ENCODE results near the gene RDH5.

RDH5 gene

DNA sequence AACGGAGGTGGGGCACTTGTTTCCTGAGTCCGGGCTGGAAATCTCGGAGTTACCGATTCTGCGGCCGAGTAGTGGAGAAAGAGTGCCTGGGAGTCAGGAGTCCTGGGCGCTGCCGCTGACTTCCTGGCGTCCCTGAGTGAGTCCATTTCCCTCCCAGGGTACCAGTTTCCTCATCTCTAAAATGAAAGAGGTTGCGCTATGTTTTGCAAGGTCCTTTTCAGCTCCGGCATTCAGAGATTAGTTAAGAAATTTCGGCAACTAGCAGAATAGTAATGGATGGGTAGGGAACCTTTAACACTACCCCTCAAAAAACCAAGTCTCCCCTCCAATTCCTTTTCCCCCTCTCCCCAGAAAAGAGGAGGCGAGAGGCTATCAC, 3.6 kb upstream of the RDH5 start:
- no peak for DNase-seq (ENCODE audit: extremely low spot score)
- CTCF ChIA-PET: interaction anchor here (1.6 to 3.7 kb wide), 3 partner anchors 8 to 21 kb away, joined by 6 to 17 read pairs (median 10); no protein-coding TSS in a partner anchor
- POLR2A ChIA-PET: interaction anchor here (0.9 to 5.4 kb wide), 6 partner anchors 8 to 35 kb away, joined by 3 to 30 read pairs (median 6); partner anchors contain the start of gene CD63
- no peak for TF ChIP-seq FOXA1 (IDR thresholded peaks at IDR 0.05)
- TF ChIP-seq ELF4 (IDR thresholded peaks at IDR 0.05): no peak
- TF ChIP-seq ZNF384 (IDR thresholded peaks at IDR 0.05): no peak
- TF ChIP-seq FOXK2 (IDR thresholded peaks at IDR 0.05): no peak
- TF ChIP-seq, protein P1, sequence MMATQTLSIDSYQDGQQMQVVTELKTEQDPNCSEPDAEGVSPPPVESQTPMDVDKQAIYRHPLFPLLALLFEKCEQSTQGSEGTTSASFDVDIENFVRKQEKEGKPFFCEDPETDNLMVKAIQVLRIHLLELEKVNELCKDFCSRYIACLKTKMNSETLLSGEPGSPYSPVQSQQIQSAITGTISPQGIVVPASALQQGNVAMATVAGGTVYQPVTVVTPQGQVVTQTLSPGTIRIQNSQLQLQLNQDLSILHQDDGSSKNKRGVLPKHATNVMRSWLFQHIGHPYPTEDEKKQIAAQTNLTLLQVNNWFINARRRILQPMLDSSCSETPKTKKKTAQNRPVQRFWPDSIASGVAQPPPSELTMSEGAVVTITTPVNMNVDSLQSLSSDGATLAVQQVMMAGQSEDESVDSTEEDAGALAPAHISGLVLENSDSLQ (IDR thresholded peaks at IDR 0.05): no peak
- TF ChIP-seq CTBP1 (IDR thresholded peaks at IDR 0.05; ENCODE audit: borderline replicate concordance): no peak
- TF ChIP-seq ARNT (IDR thresholded peaks at IDR 0.05): no peak
- TF ChIP-seq L3MBTL2 (conservative IDR thresholded peaks at IDR 0.05): no peak
- no peak for TF ChIP-seq NFRKB (IDR thresholded peaks at IDR 0.05)
- TF ChIP-seq BHLHE40 (IDR thresholded peaks at IDR 0.05; ENCODE audit: borderline replicate concordance): no peak
- no peak for TF ChIP-seq SP1 (IDR thresholded peaks at IDR 0.05)
- TF ChIP-seq SUZ12 (IDR thresholded peaks at IDR 0.05): no peak
- no peak for TF ChIP-seq HDGF (IDR thresholded peaks at IDR 0.05; ENCODE audit: borderline replicate concordance)
- TF ChIP-seq FOXM1 (IDR thresholded peaks at IDR 0.05; ENCODE audit: borderline replicate concordance): no peak

DNA sequence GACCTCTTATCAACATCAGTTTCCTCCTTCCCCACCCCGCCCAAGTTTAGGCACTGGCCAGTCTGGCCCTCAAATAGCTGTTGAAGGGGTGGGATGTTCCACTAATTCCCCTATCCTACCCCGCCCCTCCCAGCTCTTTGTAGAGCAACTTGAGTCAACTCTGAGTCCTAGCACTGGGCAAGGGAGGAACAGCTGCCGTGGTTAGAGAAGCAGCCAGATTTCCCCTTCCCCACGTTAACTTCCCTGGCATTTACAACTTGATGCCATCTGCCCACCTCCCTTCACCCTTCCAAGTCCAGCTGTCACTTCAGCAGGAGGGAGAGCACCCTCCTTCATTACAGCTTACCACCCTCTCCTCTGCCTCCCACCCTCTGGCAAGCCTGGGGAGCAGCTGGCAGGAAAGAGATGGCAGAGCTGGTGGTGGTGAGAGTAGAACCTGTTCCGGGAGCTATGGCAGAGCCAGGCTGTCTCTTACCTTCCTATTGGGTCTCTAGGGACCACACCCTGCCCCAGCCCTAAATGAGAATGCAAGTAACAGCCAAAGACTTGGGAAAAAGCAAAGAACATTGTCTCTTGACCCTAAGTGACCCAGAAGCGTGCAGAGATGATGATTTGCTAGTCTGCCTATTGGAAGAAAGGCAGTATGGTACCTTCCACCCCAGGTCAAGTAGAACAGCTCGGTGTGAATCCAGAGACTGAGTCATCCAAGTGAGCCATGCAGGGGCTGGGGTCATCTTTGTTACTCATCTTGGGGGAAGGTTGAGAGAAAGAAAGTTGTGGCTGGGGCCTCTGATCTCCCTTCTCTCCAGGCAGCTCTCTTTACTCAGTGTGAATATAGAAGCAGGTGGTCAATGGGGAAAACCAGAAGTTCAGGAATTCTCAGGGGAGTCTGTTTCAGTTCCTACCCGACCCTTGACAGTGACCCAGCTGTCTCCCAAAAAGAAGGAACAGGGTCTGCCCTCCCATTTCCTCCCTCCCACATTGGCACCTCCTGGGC, 2.9 kb upstream of the RDH5 start:
- CTCF ChIA-PET: interaction anchor here (1.2 to 3.7 kb wide), 3 partner anchors 8 to 20 kb away, joined by 3 to 17 read pairs (median 10); no protein-coding TSS in a partner anchor
- TF ChIP-seq SP1 (IDR thresholded peaks at IDR 0.05) (no peak), TARDBP (IDR thresholded peaks at IDR 0.05) (no peak), L3MBTL2 (conservative IDR thresholded peaks at IDR 0.05) (no peak), BHLHE40 (IDR thresholded peaks at IDR 0.05; ENCODE audit: borderline replicate concordance) (no peak), HDGF (IDR thresholded peaks at IDR 0.05; ENCODE audit: borderline replicate concordance) (no peak), SUZ12 (IDR thresholded peaks at IDR 0.05) (no peak), CTBP1 (IDR thresholded peaks at IDR 0.05; ENCODE audit: borderline replicate concordance) (no peak), FOXK2 (IDR thresholded peaks at IDR 0.05) (no peak), LEF1 (IDR thresholded peaks at IDR 0.05; ENCODE audit: borderline replicate concordance) (no peak), ELF4 (IDR thresholded peaks at IDR 0.05) (no peak), FOXA1 (IDR thresholded peaks at IDR 0.05) (no peak), FOXM1 (IDR thresholded peaks at IDR 0.05; ENCODE audit: borderline replicate concordance) (no peak), ZNF384 (IDR thresholded peaks at IDR 0.05) (no peak), NFRKB (IDR thresholded peaks at IDR 0.05) (no peak), ARNT (IDR thresholded peaks at IDR 0.05) (no peak)
- TF ChIP-seq, protein P1 (IDR thresholded peaks at IDR 0.05): no peak
- no peak for DNase-seq (ENCODE audit: extremely low spot score)
- POLR2A ChIA-PET: interaction anchor here (0.6 to 5.4 kb wide), 5 partner anchors 11 to 471 kb away, joined by 3 to 30 read pairs (median 3); partner anchors contain the start of gene CD63

DNA sequence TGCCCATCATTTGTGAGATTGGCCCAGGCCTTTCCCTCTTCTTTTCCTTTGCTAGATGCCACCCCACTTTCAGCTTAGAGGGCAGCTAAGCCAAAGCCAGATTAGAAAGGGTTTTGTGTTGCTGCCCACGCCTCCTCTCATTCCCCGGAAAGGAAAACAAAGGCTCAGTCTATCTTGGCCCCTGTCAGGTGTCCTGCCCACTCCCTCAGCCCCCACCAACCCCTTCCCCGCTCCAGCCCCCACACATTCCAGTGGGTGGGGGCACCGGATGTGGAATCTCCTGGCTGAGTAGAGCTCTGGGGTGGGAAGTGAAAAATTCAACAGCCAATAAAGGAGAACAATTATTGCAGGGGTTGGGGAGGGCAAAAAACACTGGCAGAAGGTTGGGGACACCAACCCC, 2.2 kb upstream of the RDH5 start:
- CTCF ChIA-PET: interaction anchor here (1.2 to 3.7 kb wide), 2 partner anchors 12 to 20 kb away, joined by 3 to 17 read pairs; no protein-coding TSS in a partner anchor
- POLR2A ChIA-PET: interaction anchor here (3.0 to 5.4 kb wide), 2 partner anchors 11 to 12 kb away, joined by 18 to 30 read pairs; partner anchors contain the start of gene CD63
- TF ChIP-seq SP1 (IDR thresholded peaks at IDR 0.05) (no peak), BHLHE40 (IDR thresholded peaks at IDR 0.05; ENCODE audit: borderline replicate concordance) (no peak), LEF1 (IDR thresholded peaks at IDR 0.05; ENCODE audit: borderline replicate concordance) (no peak), FOXA1 (IDR thresholded peaks at IDR 0.05) (no peak), ARNT (IDR thresholded peaks at IDR 0.05) (no peak), NFRKB (IDR thresholded peaks at IDR 0.05) (no peak), CTBP1 (IDR thresholded peaks at IDR 0.05; ENCODE audit: borderline replicate concordance) (no peak), FOXK2 (IDR thresholded peaks at IDR 0.05) (no peak), FOXM1 (IDR thresholded peaks at IDR 0.05; ENCODE audit: borderline replicate concordance) (no peak), ZNF384 (IDR thresholded peaks at IDR 0.05) (no peak), ELF4 (IDR thresholded peaks at IDR 0.05) (no peak), HDGF (IDR thresholded peaks at IDR 0.05; ENCODE audit: borderline replicate concordance) (no peak), TARDBP (IDR thresholded peaks at IDR 0.05) (no peak), SUZ12 (IDR thresholded peaks at IDR 0.05) (no peak), L3MBTL2 (conservative IDR thresholded peaks at IDR 0.05) (no peak)
- TF ChIP-seq, protein P1 (IDR thresholded peaks at IDR 0.05): no peak
- no peak for DNase-seq (ENCODE audit: extremely low spot score)

DNA sequence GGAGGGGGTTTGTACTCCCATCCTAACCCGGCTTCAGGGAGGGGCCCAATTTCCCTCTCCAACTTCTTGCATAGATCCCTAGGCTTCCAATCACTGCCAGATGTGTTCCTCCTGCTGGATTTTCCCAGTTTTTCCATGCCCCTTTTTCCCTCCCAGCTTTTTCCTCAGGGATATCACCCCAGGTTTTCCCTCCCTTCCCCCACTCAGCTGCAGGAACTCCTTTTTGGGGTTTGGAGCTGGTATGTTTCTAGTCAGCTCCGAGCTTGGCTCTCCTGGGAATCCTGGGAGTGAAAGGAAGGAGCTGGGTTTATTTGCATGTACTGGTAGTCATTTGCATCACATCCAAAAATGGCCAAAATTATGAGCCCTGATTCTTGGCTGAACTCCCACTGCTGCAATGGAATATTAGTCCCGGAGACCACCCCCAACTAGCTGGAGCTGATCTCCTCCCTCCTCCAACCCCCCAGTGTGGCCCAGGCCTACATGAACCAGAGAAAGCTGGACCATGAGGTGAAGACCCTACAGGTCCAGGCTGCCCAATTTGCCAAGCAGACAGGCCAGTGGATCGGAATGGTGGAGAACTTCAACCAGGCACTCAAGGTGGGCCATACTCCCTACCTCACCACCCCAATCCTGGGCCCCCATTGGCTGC, 1.4 kb upstream of the RDH5 start:
- ChIA-PET POLR2A (interaction anchor here (1.6 to 5.4 kb wide), 2 partner anchors 11 to 37 kb away, joined by 6 to 30 read pairs; partner anchors contain the start of gene CD63), CTCF (interaction anchor here (0.6 to 3.7 kb wide), 2 partner anchors 11 to 19 kb away, joined by 3 to 17 read pairs; partner anchors contain the start of gene ITGA7)
- TF ChIP-seq SP1 (IDR thresholded peaks at IDR 0.05) (no peak), L3MBTL2 (conservative IDR thresholded peaks at IDR 0.05) (no peak), TARDBP (IDR thresholded peaks at IDR 0.05) (no peak), ZNF384 (IDR thresholded peaks at IDR 0.05) (no peak), ARNT (IDR thresholded peaks at IDR 0.05) (no peak), FOXK2 (IDR thresholded peaks at IDR 0.05) (no peak), FOXA1 (IDR thresholded peaks at IDR 0.05) (no peak), ELF4 (IDR thresholded peaks at IDR 0.05) (no peak), LEF1 (IDR thresholded peaks at IDR 0.05; ENCODE audit: borderline replicate concordance) (no peak), NFRKB (IDR thresholded peaks at IDR 0.05) (no peak), FOXM1 (IDR thresholded peaks at IDR 0.05; ENCODE audit: borderline replicate concordance) (no peak), BHLHE40 (IDR thresholded peaks at IDR 0.05; ENCODE audit: borderline replicate concordance) (no peak), HDGF (IDR thresholded peaks at IDR 0.05; ENCODE audit: borderline replicate concordance) (no peak), CTBP1 (IDR thresholded peaks at IDR 0.05; ENCODE audit: borderline replicate concordance) (no peak), SUZ12 (IDR thresholded peaks at IDR 0.05) (no peak)
- TF ChIP-seq, protein P1 (IDR thresholded peaks at IDR 0.05): no peak
- no peak for DNase-seq (ENCODE audit: extremely low spot score)

Measured in HEK293T (cell line).